Measurements from ENCODE around the gene SLC23A2. TPM values are rescaled to one million over a fixed set of nuclear protein-coding genes. Genes with fewer than 3 reads are reported as not detected.

The SLC23A2 gene
- total RNA-seq, 1 experiment from 2014 or later, result 14.6 TPM

DNA sequence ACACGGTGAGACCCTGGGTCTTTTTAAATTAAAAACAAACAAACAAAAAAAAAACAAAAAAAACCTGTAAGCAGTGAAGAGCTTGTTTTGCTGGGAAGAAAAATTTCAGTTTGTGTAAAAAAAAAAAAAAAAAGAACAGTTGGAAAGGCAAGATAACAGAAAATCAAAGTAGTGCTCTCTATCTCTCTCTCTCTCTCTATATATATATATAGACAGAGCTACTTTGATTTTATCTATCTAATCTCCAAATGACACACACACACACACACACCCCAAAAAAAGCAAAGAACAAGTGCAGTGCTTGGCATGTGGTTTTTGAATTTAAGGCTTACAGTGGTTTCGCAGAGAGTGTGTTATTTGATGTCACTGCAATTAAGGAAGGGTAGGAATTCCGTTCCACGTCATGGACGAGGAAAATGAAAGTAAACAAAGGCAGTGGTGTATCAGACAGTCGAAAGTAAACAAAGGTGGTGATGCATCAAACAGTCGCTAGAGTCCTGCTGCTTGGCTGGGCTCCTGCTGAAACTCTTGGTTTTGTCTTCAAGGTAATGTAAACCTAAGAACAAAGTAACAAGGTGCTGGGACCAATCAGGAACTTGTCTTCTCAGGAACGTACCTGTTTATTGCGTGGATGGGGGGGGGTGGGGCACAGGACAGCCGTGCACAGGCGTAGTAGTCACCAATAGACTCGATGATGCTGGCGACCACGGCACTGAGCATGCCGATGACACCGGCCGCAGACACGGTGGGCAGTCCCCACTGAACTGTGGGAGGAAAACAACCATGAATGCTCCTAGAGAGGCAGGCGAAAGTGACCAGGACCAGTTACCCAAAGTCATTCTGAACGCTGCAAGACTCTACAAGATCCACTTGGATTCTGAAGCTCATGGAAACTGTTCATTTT, 131.8 kb downstream of the SLC23A2 start:
- Histone ChIP-seq H3K4me3 (ENCODE audit: low read depth in 2 of 2, low read length in 2 of 2) (peak overlapping the region in 1 of 2 experiments; percentile 46; a peak in 2 of 4 replicates), H3K27me3 (ENCODE audit: control insufficient read depth, insufficient read depth, low read length) (no peaks in the 10 kb centered on the region), H3K36me3 (ENCODE audit: control insufficient read depth, insufficient read depth, low read length) (no peaks in the 10 kb centered on the region), H3K27ac (ENCODE audit: low read length) (no peak overlapping the region), H3K4me1 (ENCODE audit: control insufficient read depth, insufficient read depth, low read length) (peaks cover 5% of the 10 kb centered on the region), H3K9me3 (ENCODE audit: control insufficient read depth, insufficient read depth, low read depth, low read length) (no peaks in the 10 kb centered on the region)
- TF ChIP-seq, protein P1, sequence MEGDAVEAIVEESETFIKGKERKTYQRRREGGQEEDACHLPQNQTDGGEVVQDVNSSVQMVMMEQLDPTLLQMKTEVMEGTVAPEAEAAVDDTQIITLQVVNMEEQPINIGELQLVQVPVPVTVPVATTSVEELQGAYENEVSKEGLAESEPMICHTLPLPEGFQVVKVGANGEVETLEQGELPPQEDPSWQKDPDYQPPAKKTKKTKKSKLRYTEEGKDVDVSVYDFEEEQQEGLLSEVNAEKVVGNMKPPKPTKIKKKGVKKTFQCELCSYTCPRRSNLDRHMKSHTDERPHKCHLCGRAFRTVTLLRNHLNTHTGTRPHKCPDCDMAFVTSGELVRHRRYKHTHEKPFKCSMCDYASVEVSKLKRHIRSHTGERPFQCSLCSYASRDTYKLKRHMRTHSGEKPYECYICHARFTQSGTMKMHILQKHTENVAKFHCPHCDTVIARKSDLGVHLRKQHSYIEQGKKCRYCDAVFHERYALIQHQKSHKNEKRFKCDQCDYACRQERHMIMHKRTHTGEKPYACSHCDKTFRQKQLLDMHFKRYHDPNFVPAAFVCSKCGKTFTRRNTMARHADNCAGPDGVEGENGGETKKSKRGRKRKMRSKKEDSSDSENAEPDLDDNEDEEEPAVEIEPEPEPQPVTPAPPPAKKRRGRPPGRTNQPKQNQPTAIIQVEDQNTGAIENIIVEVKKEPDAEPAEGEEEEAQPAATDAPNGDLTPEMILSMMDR (IDR thresholded peaks at IDR 0.05), result no peak
- no peak for TF ChIP-seq TCF7L2 (IDR thresholded peaks at IDR 0.05; ENCODE audit: low read depth, low read length)
- TF ChIP-seq, protein P2, sequence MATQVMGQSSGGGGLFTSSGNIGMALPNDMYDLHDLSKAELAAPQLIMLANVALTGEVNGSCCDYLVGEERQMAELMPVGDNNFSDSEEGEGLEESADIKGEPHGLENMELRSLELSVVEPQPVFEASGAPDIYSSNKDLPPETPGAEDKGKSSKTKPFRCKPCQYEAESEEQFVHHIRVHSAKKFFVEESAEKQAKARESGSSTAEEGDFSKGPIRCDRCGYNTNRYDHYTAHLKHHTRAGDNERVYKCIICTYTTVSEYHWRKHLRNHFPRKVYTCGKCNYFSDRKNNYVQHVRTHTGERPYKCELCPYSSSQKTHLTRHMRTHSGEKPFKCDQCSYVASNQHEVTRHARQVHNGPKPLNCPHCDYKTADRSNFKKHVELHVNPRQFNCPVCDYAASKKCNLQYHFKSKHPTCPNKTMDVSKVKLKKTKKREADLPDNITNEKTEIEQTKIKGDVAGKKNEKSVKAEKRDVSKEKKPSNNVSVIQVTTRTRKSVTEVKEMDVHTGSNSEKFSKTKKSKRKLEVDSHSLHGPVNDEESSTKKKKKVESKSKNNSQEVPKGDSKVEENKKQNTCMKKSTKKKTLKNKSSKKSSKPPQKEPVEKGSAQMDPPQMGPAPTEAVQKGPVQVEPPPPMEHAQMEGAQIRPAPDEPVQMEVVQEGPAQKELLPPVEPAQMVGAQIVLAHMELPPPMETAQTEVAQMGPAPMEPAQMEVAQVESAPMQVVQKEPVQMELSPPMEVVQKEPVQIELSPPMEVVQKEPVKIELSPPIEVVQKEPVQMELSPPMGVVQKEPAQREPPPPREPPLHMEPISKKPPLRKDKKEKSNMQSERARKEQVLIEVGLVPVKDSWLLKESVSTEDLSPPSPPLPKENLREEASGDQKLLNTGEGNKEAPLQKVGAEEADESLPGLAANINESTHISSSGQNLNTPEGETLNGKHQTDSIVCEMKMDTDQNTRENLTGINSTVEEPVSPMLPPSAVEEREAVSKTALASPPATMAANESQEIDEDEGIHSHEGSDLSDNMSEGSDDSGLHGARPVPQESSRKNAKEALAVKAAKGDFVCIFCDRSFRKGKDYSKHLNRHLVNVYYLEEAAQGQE (IDR thresholded peaks at IDR 0.05; ENCODE audit: insufficient read depth in 1 of 2, low read depth in 2 of 2, low read length in 1 of 2), result no peak
- no peak for TF ChIP-seq POLR2AphosphoS5 (IDR thresholded peaks at IDR 0.05; ENCODE audit: low read depth, low read length)
- no peak for TF ChIP-seq SIN3A (IDR thresholded peaks at IDR 0.05; ENCODE audit: borderline replicate concordance, insufficient read depth, low read depth, low read length)
- no TSS peak for BruUV-seq (replicated peaks)
- DNase-seq (ENCODE audit: low read depth, low spot score) (peak; percentile 58), ATAC-seq (peak; percentile 84)
- in situ Hi-C loops (cut with HindIII; ENCODE audit: low pct_unique_long_range_greater_than_20kb, low sequenced_read_pairs) (no loop called here), intact Hi-C loops (cut with micrococcal nuclease; ENCODE audit: unreplicated experiment) (no loop called here)
- POLR2A ChIA-PET, result interaction anchor here (0.6 to 0.7 kb wide), 2 partner anchors 12 to 47 kb away, joined by 3 to 8 read pairs; no protein-coding TSS in a partner anchor
- CTCF ChIA-PET, result interaction anchor here (0.6 to 0.7 kb wide), 4 partner anchors 57 to 276 kb away, joined by 3 to 7 read pairs (median 4); no protein-coding TSS in a partner anchor

DNA sequence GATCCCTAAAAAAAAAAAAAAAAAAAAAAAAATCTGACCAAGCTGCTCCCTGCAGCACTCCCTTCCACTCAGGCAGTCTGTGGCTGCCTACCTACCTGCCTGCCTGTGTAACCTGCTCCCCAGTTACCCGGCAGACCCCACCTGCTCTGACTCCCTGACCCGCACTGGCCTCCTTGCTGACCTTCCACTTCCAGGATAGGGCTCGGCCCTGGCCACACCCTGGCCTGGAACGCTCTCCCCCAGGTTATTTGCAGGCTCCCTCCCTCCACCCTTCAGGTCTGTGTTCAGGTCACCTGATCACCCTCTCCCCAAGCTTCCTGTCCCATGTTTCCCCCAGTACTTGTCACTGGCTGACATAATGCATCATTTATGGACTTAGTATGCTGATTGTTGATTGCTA, 134.3 kb downstream of the SLC23A2 start:
- Histone ChIP-seq H3K27ac (ENCODE audit: low read length) (no peak overlapping the region), H3K36me3 (ENCODE audit: control insufficient read depth, insufficient read depth, low read length) (no peaks in the 10 kb centered on the region), H3K4me1 (ENCODE audit: control insufficient read depth, insufficient read depth, low read length) (peaks cover 5% of the 10 kb centered on the region), H3K27me3 (ENCODE audit: control insufficient read depth, insufficient read depth, low read length) (no peaks in the 10 kb centered on the region), H3K9me3 (ENCODE audit: control insufficient read depth, insufficient read depth, low read depth, low read length) (no peaks in the 10 kb centered on the region), H3K4me3 (ENCODE audit: low read depth in 2 of 2, low read length in 2 of 2) (no peak overlapping the region)
- intact Hi-C loops (cut with micrococcal nuclease; ENCODE audit: unreplicated experiment), result no loop called here
- CTCF ChIA-PET, result no interaction called here
- POLR2A ChIA-PET, result interaction anchor here (0.6 kb wide), 1 partner anchor 119 kb away, joined by 3 read pairs; no protein-coding TSS in a partner anchor
- BruUV-seq (replicated peaks), result no TSS peak
- DNase-seq (ENCODE audit: low read depth, low spot score) (no peak), ATAC-seq (no peak)
- in situ Hi-C loops (cut with HindIII; ENCODE audit: low pct_unique_long_range_greater_than_20kb, low sequenced_read_pairs), result no loop called here
- no peak for TF ChIP-seq POLR2AphosphoS5 (IDR thresholded peaks at IDR 0.05; ENCODE audit: low read depth, low read length)

DNA sequence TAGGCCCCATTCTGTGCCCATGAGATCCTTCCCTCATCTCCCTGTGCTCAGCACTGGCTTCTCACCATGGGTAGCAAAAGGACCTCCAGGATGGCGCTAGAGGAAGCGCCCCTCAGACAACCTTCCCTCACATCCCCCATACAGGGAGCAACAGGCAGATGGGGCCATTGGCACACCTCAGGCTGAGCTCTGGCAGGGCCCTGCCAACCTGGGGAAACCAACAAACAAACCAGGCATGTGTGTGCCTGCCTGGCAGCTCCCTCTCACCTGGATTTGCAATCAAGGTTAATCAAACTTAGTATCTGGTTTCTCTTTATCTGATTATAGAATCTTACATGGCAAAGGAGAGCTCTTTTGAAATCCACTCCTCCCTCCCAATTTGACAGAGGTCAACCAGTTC, 134.9 kb downstream of the SLC23A2 start:
- intact Hi-C loops (cut with micrococcal nuclease; ENCODE audit: unreplicated experiment), result no loop called here

More for the DNA sequence above, 134.9 kb downstream of the SLC23A2 start:
- H3K36me3 ChIP-seq (ENCODE audit: control insufficient read depth, insufficient read depth, low read length), result no peaks in the 10 kb centered on the region
- no TSS peak for BruUV-seq (replicated peaks)
- TF ChIP-seq, protein P1 (IDR thresholded peaks at IDR 0.05), result no peak
- TF ChIP-seq TCF7L2 (IDR thresholded peaks at IDR 0.05; ENCODE audit: low read depth, low read length), result no peak
- TF ChIP-seq, protein P2 (IDR thresholded peaks at IDR 0.05; ENCODE audit: insufficient read depth in 1 of 2, low read depth in 2 of 2, low read length in 1 of 2), result no peak
- no peak for TF ChIP-seq SIN3A (IDR thresholded peaks at IDR 0.05; ENCODE audit: borderline replicate concordance, insufficient read depth, low read depth, low read length)
- TF ChIP-seq POLR2AphosphoS5 (IDR thresholded peaks at IDR 0.05; ENCODE audit: low read depth, low read length), result no peak
- in situ Hi-C loops (cut with HindIII; ENCODE audit: low pct_unique_long_range_greater_than_20kb, low sequenced_read_pairs), result no loop called here
- H3K4me3 ChIP-seq (ENCODE audit: low read depth in 2 of 2, low read length in 2 of 2), result no peak overlapping the region
- ATAC-seq (no peak), DNase-seq (ENCODE audit: low read depth, low spot score) (no peak)
- H3K27me3 ChIP-seq (ENCODE audit: control insufficient read depth, insufficient read depth, low read length), result no peaks in the 10 kb centered on the region
- ChIA-PET POLR2A (no interaction called here), CTCF (no interaction called here)
- H3K4me1 ChIP-seq (ENCODE audit: control insufficient read depth, insufficient read depth, low read length), result peaks cover 5% of the 10 kb centered on the region
- no peaks in the 10 kb centered on the region for H3K9me3 ChIP-seq (ENCODE audit: control insufficient read depth, insufficient read depth, low read depth, low read length)
- no peak overlapping the region for H3K27ac ChIP-seq (ENCODE audit: low read length)

All from Panc1 (cell line).